GM23338 (cell line): ENCODE measurements around the gene SH3GL3. TPM values are rescaled to one million over a fixed set of nuclear protein-coding genes. Genes with fewer than 3 reads are reported as not detected.

Experiments
- ATAC-seq: fragments of 200-7000 bp; cut with Tn5 transposase; 3 replicates; pipeline ENCODE4 v1.9.1; 2020
- DNase-seq: peaks from one replicate; pipeline ENCODE4 v3.0.0-alpha.2; 2015; ENCODE audit warnings: low spot score
- H2AFZ ChIP-seq: fragments of 200-600 bp; sonication (generic); 2 replicates; pipeline ENCODE4 v1.8.0; 2016; ENCODE audit warnings: antibody characterized with exemption, mild to moderate bottlenecking, moderate library complexity
- H3F3A ChIP-seq: fragments of 200-600 bp; sonication (generic); replicated peaks from 2 replicates; pipeline ENCODE4 v1.8.0; 2017; ENCODE audit warnings: antibody characterized with exemption, mixed run types, low read depth
- H3K27ac ChIP-seq: fragments of 200-600 bp; sonication (generic); 2 replicates; pipeline ENCODE4 v1.6.1; 2016; ENCODE audit warnings: low read depth
- H3K27me3 ChIP-seq: fragments of 200-600 bp; sonication (generic); 2 replicates; pipeline ENCODE4 v1.8.0; 2016; ENCODE audit warnings: mild to moderate bottlenecking, mixed run types, moderate library complexity; ENCODE audit not compliant: insufficient read depth
- H3K36me3 ChIP-seq: fragments of 200-600 bp; sonication (generic); 2 replicates; pipeline ENCODE4 v1.8.0; 2016; ENCODE audit warnings: mild to moderate bottlenecking; ENCODE audit not compliant: insufficient read depth
- H3K4me1 ChIP-seq: fragments of 200-600 bp; sonication (generic); 2 replicates; pipeline ENCODE4 v1.8.0; 2016; ENCODE audit warnings: mild to moderate bottlenecking, moderate library complexity; ENCODE audit not compliant: insufficient read depth
- H3K4me2 ChIP-seq: fragments of 200-600 bp; sonication (generic); 2 replicates; pipeline ENCODE4 v1.7.1; 2017; ENCODE audit warnings: mixed run types
- H3K4me3 ChIP-seq: fragments of 200-600 bp; sonication (generic); 2 replicates; pipeline ENCODE4 v1.6.1; 2016; ENCODE audit warnings: mixed run types
- H3K79me2 ChIP-seq: fragments of 200-600 bp; sonication (generic); replicated peaks from 2 replicates; pipeline ENCODE4 v1.8.0; 2017; ENCODE audit warnings: mild to moderate bottlenecking; ENCODE audit not compliant: insufficient read depth
- H3K9me2 ChIP-seq: fragments of 200-600 bp; sonication (generic); 2 replicates; pipeline ENCODE4 v1.8.0; 2017; ENCODE audit not compliant: insufficient read depth
- H4K20me1 ChIP-seq: fragments of 200-600 bp; sonication (generic); replicated peaks from 2 replicates; pipeline ENCODE4 v1.8.0; 2017; ENCODE audit warnings: mild to moderate bottlenecking; ENCODE audit not compliant: insufficient read depth
- H3K27ac Mint-ChIP-seq: 2 replicates; pipeline ENCODE4 v1.8.0; 2020; ENCODE audit warnings: inconsistent platforms, mild to moderate bottlenecking, moderate library complexity, mixed read lengths
- H3K27me3 Mint-ChIP-seq: 3 replicates; pipeline ENCODE4 v1.8.0; 2022; ENCODE audit warnings: low read depth, mild to moderate bottlenecking, moderate library complexity, mixed read lengths, inconsistent platforms; ENCODE audit not compliant: insufficient read depth, poor library complexity
- H3K36me3 Mint-ChIP-seq: 3 replicates; pipeline ENCODE4 v1.8.0; 2021; ENCODE audit warnings: low read depth, mild to moderate bottlenecking, inconsistent platforms, moderate library complexity, mixed read lengths
- H3K4me1 Mint-ChIP-seq: 3 replicates; pipeline ENCODE4 v1.8.0; 2020; ENCODE audit warnings: mild to moderate bottlenecking, inconsistent platforms, mixed read lengths
- H3K4me3 Mint-ChIP-seq: 3 replicates; pipeline ENCODE4 v1.8.0; 2021; ENCODE audit warnings: moderate library complexity, mild to moderate bottlenecking, inconsistent platforms, mixed read lengths
- H3K9me3 Mint-ChIP-seq: 3 replicates; pipeline ENCODE4 v1.8.0; 2020; ENCODE audit warnings: moderate library complexity, mild to moderate bottlenecking, inconsistent platforms, mixed read lengths
- CREB1 ChIP-seq: fragments of 250-450 bp; sonication (Bioruptor Pico); IDR thresholded peaks from 2 replicates; pipeline ENCODE4 v1.5.0; 2020; ENCODE audit warnings: low read depth, mild to moderate bottlenecking, moderate library complexity
- CTCF ChIP-seq, 2 experiments: fragments of 200-600 bp in 1 of 2; sonication (generic) in 1 of 2; conservative IDR thresholded peaks; 2 replicates each; pipeline versions ENCODE4 v1.5.1 to v1.6.1; 2016 to 2017; ENCODE audit warnings: antibody characterized with exemption in 2 of 2, low read depth in 2 of 2, mild to moderate bottlenecking in 2 of 2, moderate library complexity in 1 of 2
- ETS1 ChIP-seq: IDR thresholded peaks from 2 replicates; pipeline ENCODE4 v1.6.1; 2016; ENCODE audit warnings: antibody characterized with exemption
- EZH2 ChIP-seq: fragments of 200-600 bp; sonication (generic); IDR thresholded peaks from one replicate; pipeline ENCODE4 v1.8.0; 2017; ENCODE audit warnings: antibody characterized with exemption, mild to moderate bottlenecking, low read depth; ENCODE audit not compliant: unreplicated experiment
- EZH2phosphoT487 ChIP-seq: fragments of 200-600 bp; sonication (generic); IDR thresholded peaks from one replicate; pipeline ENCODE4 v1.8.1; 2018; ENCODE audit warnings: antibody characterized with exemption; ENCODE audit not compliant: unreplicated experiment
- JUNB ChIP-seq: IDR thresholded peaks from one replicate; pipeline ENCODE4 v1.6.1; 2016; ENCODE audit warnings: antibody characterized with exemption; ENCODE audit not compliant: unreplicated experiment
- NANOG ChIP-seq: IDR thresholded peaks from 2 replicates; pipeline ENCODE4 v1.6.1; 2016; ENCODE audit warnings: antibody characterized with exemption, borderline replicate concordance
- POLR2AphosphoS5 ChIP-seq: IDR thresholded peaks from 2 replicates; pipeline ENCODE4 v1.6.1; 2016; ENCODE audit warnings: antibody characterized with exemption, low read depth
- REST ChIP-seq: IDR thresholded peaks from one replicate; pipeline ENCODE4 v1.6.1; 2018; ENCODE audit warnings: antibody characterized with exemption; ENCODE audit not compliant: unreplicated experiment
- STAT1 ChIP-seq: IDR thresholded peaks from one replicate; pipeline ENCODE4 v1.6.1; 2016; ENCODE audit warnings: antibody characterized with exemption; ENCODE audit not compliant: unreplicated experiment
- ZNF114 ChIP-seq: fragments of 250-450 bp; sonication (Bioruptor Pico); IDR thresholded peaks from 2 replicates; pipeline ENCODE4 v1.5.0; 2020; ENCODE audit warnings: mild to moderate bottlenecking, moderate library complexity
- ZNF331 ChIP-seq: fragments of 250-450 bp; sonication (Bioruptor Pico); IDR thresholded peaks from 2 replicates; pipeline ENCODE4 v1.5.0; 2020; ENCODE audit warnings: low read depth, mild to moderate bottlenecking, moderate library complexity
- ZNF462 ChIP-seq: fragments of 250-450 bp; sonication (Bioruptor Pico); IDR thresholded peaks from 2 replicates; pipeline ENCODE4 v1.5.0; 2020; ENCODE audit warnings: mild to moderate bottlenecking, moderate library complexity
- polyA plus RNA-seq: library from polyadenylated mRNA; unstranded; fragments of >200 nt; fragmentation: Nextera tagmentation; extraction: Ambion mirVana; gene quantifications from 2 replicates; pipeline ENCODE4 v1.2.1, GENCODE V29; 2016
- total RNA-seq: library from RNA; depleted of rRNA; stranded (reverse); fragments of >200 nt; shearing (Covaris generic); gene quantifications from 2 replicates; pipeline ENCODE4 v1.2.3, GENCODE V29; 2014

SH3GL3 gene
- total and polyA plus RNA-seq, 2 experiments from 2014 or later: 15.9 to 21.1 TPM

GRCh38 chr15:83616840-83617239 lies 169.7 kb downstream of the SH3GL3 start:
- H3K4me3 Mint-ChIP-seq: no peak overlapping the region
- Histone ChIP-seq H2AFZ (no peak overlapping the region), H3K4me1 (no peaks in the 10 kb centered on the region), H3F3A (no peaks in the 10 kb centered on the region), H4K20me1 (no peaks in the 10 kb centered on the region), H3K9me2 (no peaks in the 10 kb centered on the region), H3K79me2 (no peaks in the 10 kb centered on the region), H3K36me3 (no peaks in the 10 kb centered on the region), H3K4me3 (no peak overlapping the region), H3K4me2 (no peak overlapping the region), H3K27me3 (no peaks in the 10 kb centered on the region), H3K27ac (no peak overlapping the region)
- TF ChIP-seq REST (no peak), NANOG (no peak), JUNB (no peak), ETS1 (no peak), ZNF462 (CRISPR knock-in tag) (no peak), EZH2 (no peak), POLR2AphosphoS5 (no peak), CREB1 (CRISPR knock-in tag) (no peak), EZH2phosphoT487 (no peak), STAT1 (no peak), CTCF (conservative IDR thresholded peaks at IDR 0.05; ENCODE audit: low read depth in 2 of 2) (no peak), ZNF114 (CRISPR knock-in tag) (no peak), ZNF331 (CRISPR knock-in tag) (no peak)
- H3K36me3 Mint-ChIP-seq: no peaks in the 10 kb centered on the region
- H3K4me1 Mint-ChIP-seq: no peaks in the 10 kb centered on the region
- H3K9me3 Mint-ChIP-seq: no peaks in the 10 kb centered on the region
- DNase-seq (no peak), ATAC-seq (no peak)
- H3K27me3 Mint-ChIP-seq: no peaks in the 10 kb centered on the region
- no peak overlapping the region for H3K27ac Mint-ChIP-seq
